22Rv1 (cell line): Measurements from ENCODE around the gene TFCP2L1.

Experiments
- ZFX ChIP-seq: fragments of 450-650 bp; IDR thresholded peaks from 2 replicates; pipeline ENCODE4 v1.6.1; 2017; ENCODE audit warnings: antibody characterized with exemption, borderline replicate concordance
- TF ChIP-seq, protein P1 (sequence below): fragments of 450-650 bp; IDR thresholded peaks from 2 replicates; pipeline ENCODE4 v1.5.1; 2017; ENCODE audit warnings: mild to moderate bottlenecking

DNA sequence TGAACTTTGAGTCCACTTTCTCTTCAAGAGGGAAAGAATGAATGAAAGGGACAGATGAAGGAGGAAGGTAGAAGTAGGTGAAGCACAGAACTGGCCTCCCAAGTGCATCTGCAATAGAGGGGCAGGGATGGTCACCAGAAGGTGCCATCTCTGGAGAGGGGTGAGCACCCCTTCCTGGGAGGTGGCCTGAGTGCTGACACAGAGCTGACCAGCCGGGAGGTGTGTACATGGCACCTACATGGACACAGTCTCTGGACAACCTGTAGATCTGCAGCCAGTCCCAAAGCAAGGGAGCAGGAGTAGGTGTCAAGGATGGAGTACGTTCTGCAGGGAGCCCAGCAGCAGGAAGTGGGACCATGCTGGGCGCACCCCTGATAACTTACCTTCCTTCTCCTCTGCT lies 83.2 kb downstream of the TFCP2L1 start:
- TF ChIP-seq, protein P1, sequence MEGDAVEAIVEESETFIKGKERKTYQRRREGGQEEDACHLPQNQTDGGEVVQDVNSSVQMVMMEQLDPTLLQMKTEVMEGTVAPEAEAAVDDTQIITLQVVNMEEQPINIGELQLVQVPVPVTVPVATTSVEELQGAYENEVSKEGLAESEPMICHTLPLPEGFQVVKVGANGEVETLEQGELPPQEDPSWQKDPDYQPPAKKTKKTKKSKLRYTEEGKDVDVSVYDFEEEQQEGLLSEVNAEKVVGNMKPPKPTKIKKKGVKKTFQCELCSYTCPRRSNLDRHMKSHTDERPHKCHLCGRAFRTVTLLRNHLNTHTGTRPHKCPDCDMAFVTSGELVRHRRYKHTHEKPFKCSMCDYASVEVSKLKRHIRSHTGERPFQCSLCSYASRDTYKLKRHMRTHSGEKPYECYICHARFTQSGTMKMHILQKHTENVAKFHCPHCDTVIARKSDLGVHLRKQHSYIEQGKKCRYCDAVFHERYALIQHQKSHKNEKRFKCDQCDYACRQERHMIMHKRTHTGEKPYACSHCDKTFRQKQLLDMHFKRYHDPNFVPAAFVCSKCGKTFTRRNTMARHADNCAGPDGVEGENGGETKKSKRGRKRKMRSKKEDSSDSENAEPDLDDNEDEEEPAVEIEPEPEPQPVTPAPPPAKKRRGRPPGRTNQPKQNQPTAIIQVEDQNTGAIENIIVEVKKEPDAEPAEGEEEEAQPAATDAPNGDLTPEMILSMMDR: no peak
- TF ChIP-seq ZFX: no peak
